ENCODE measurements around the gene GSK3B.

The GSK3B gene

GRCh38 chr3:119796368-119796767 is 297.9 kb downstream of the GSK3B start:
- no peak overlapping the region for H3K27ac ChIP-seq (ENCODE audit: insufficient read depth, low read length, poor library complexity, severe bottlenecking)
- H3K4me1 ChIP-seq (ENCODE audit: control insufficient read depth, insufficient read depth, low read length, poor library complexity, severe bottlenecking): no peaks in the 10 kb centered on the region
- no peak overlapping the region for H3K4me3 ChIP-seq (ENCODE audit: insufficient read depth, low read depth, low read length, poor library complexity, severe bottlenecking)
- peaks cover 3% of the 10 kb centered on the region for H3K27me3 ChIP-seq (replicated peaks; ENCODE audit: control insufficient read depth, insufficient read depth, low read length, poor library complexity, severe bottlenecking)
- no peaks in the 10 kb centered on the region for H3K9me3 ChIP-seq (ENCODE audit: control insufficient read depth, low read length)
- no peaks in the 10 kb centered on the region for H3K36me3 ChIP-seq (ENCODE audit: control insufficient read depth, insufficient read depth, low read length)
- no peak for DNase-seq

- DNase-seq: no peak
- no peak overlapping the region for H3K4me3 ChIP-seq (ENCODE audit: insufficient read depth, low read depth, low read length, poor library complexity, severe bottlenecking)
- no peaks in the 10 kb centered on the region for H3K36me3 ChIP-seq (ENCODE audit: control insufficient read depth, insufficient read depth, low read length)
- H3K9me3 ChIP-seq (ENCODE audit: control insufficient read depth, low read length): no peaks in the 10 kb centered on the region
- H3K27me3 ChIP-seq (replicated peaks; ENCODE audit: control insufficient read depth, insufficient read depth, low read length, poor library complexity, severe bottlenecking): peaks cover 2% of the 10 kb centered on the region
- no peaks in the 10 kb centered on the region for H3K4me1 ChIP-seq (ENCODE audit: control insufficient read depth, insufficient read depth, low read length, poor library complexity, severe bottlenecking)
- no peak overlapping the region for H3K27ac ChIP-seq (ENCODE audit: insufficient read depth, low read length, poor library complexity, severe bottlenecking)
Observed at GRCh38 chr3:119795849-119796248, 298.4 kb downstream of the GSK3B start.

- Histone ChIP-seq H3K4me3 (ENCODE audit: insufficient read depth, low read depth, low read length, poor library complexity, severe bottlenecking) (no peak overlapping the region), H3K27ac (ENCODE audit: insufficient read depth, low read length, poor library complexity, severe bottlenecking) (no peak overlapping the region), H3K36me3 (ENCODE audit: control insufficient read depth, insufficient read depth, low read length) (no peaks in the 10 kb centered on the region), H3K9me3 (ENCODE audit: control insufficient read depth, low read length) (no peaks in the 10 kb centered on the region), H3K27me3 (replicated peaks; ENCODE audit: control insufficient read depth, insufficient read depth, low read length, poor library complexity, severe bottlenecking) (no peaks in the 10 kb centered on the region), H3K4me1 (ENCODE audit: control insufficient read depth, insufficient read depth, low read length, poor library complexity, severe bottlenecking) (no peaks in the 10 kb centered on the region)
- no peak for DNase-seq
Observed at GRCh38 chr3:119794971-119795612, 299.2 kb downstream of the GSK3B start.

- Histone ChIP-seq H3K36me3 (ENCODE audit: control insufficient read depth, insufficient read depth, low read length) (no peaks in the 10 kb centered on the region), H3K4me3 (ENCODE audit: insufficient read depth, low read depth, low read length, poor library complexity, severe bottlenecking) (no peak overlapping the region)
Observed at GRCh38 chr3:119794401-119794800, 299.8 kb downstream of the GSK3B start.

GRCh38 chr3:119792270-119792669 is 302.0 kb downstream of the GSK3B start:
- Histone ChIP-seq H3K36me3 (ENCODE audit: control insufficient read depth, insufficient read depth, low read length) (no peaks in the 10 kb centered on the region), H3K9me3 (ENCODE audit: control insufficient read depth, low read length) (no peaks in the 10 kb centered on the region), H3K27ac (ENCODE audit: insufficient read depth, low read length, poor library complexity, severe bottlenecking) (no peak overlapping the region), H3K4me3 (ENCODE audit: insufficient read depth, low read depth, low read length, poor library complexity, severe bottlenecking) (no peak overlapping the region), H3K4me1 (ENCODE audit: control insufficient read depth, insufficient read depth, low read length, poor library complexity, severe bottlenecking) (no peaks in the 10 kb centered on the region), H3K27me3 (replicated peaks; ENCODE audit: control insufficient read depth, insufficient read depth, low read length, poor library complexity, severe bottlenecking) (no peaks in the 10 kb centered on the region)
- no peak for DNase-seq

More at GRCh38 chr3:119794401-119794800, 299.8 kb downstream of the GSK3B start:
- no peaks in the 10 kb centered on the region for H3K4me1 ChIP-seq (ENCODE audit: control insufficient read depth, insufficient read depth, low read length, poor library complexity, severe bottlenecking)
- H3K9me3 ChIP-seq (ENCODE audit: control insufficient read depth, low read length): no peaks in the 10 kb centered on the region
- no peak for DNase-seq
- no peak overlapping the region for H3K27ac ChIP-seq (ENCODE audit: insufficient read depth, low read length, poor library complexity, severe bottlenecking)
- no peaks in the 10 kb centered on the region for H3K27me3 ChIP-seq (replicated peaks; ENCODE audit: control insufficient read depth, insufficient read depth, low read length, poor library complexity, severe bottlenecking)

GRCh38 chr3:119790369-119790768 is 303.9 kb downstream of the GSK3B start:
- Histone ChIP-seq H3K27ac (ENCODE audit: insufficient read depth, low read length, poor library complexity, severe bottlenecking) (no peak overlapping the region), H3K9me3 (ENCODE audit: control insufficient read depth, low read length) (no peaks in the 10 kb centered on the region), H3K4me3 (ENCODE audit: insufficient read depth, low read depth, low read length, poor library complexity, severe bottlenecking) (no peak overlapping the region), H3K27me3 (replicated peaks; ENCODE audit: control insufficient read depth, insufficient read depth, low read length, poor library complexity, severe bottlenecking) (no peaks in the 10 kb centered on the region), H3K4me1 (ENCODE audit: control insufficient read depth, insufficient read depth, low read length, poor library complexity, severe bottlenecking) (no peaks in the 10 kb centered on the region), H3K36me3 (ENCODE audit: control insufficient read depth, insufficient read depth, low read length) (no peaks in the 10 kb centered on the region)
- DNase-seq: no peak

GRCh38 chr3:119786409-119786808 is 307.8 kb downstream of the GSK3B start:
- no peak overlapping the region for H3K27ac ChIP-seq (ENCODE audit: insufficient read depth, low read length, poor library complexity, severe bottlenecking)
- H3K4me3 ChIP-seq (ENCODE audit: insufficient read depth, low read depth, low read length, poor library complexity, severe bottlenecking): no peak overlapping the region
- H3K27me3 ChIP-seq (replicated peaks; ENCODE audit: control insufficient read depth, insufficient read depth, low read length, poor library complexity, severe bottlenecking): no peaks in the 10 kb centered on the region
- no peak for DNase-seq
- H3K4me1 ChIP-seq (ENCODE audit: control insufficient read depth, insufficient read depth, low read length, poor library complexity, severe bottlenecking): no peaks in the 10 kb centered on the region
- H3K9me3 ChIP-seq (ENCODE audit: control insufficient read depth, low read length): no peaks in the 10 kb centered on the region
- no peaks in the 10 kb centered on the region for H3K36me3 ChIP-seq (ENCODE audit: control insufficient read depth, insufficient read depth, low read length)

GRCh38 chr3:119783883-119784282 is 310.4 kb downstream of the GSK3B start:
- no peak overlapping the region for H3K4me3 ChIP-seq (ENCODE audit: insufficient read depth, low read depth, low read length, poor library complexity, severe bottlenecking)
- H3K36me3 ChIP-seq (ENCODE audit: control insufficient read depth, insufficient read depth, low read length): no peaks in the 10 kb centered on the region
- H3K27me3 ChIP-seq (replicated peaks; ENCODE audit: control insufficient read depth, insufficient read depth, low read length, poor library complexity, severe bottlenecking): no peaks in the 10 kb centered on the region
- no peak overlapping the region for H3K27ac ChIP-seq (ENCODE audit: insufficient read depth, low read length, poor library complexity, severe bottlenecking)
- no peaks in the 10 kb centered on the region for H3K4me1 ChIP-seq (ENCODE audit: control insufficient read depth, insufficient read depth, low read length, poor library complexity, severe bottlenecking)
- no peaks in the 10 kb centered on the region for H3K9me3 ChIP-seq (ENCODE audit: control insufficient read depth, low read length)
- DNase-seq: no peak

- no peaks in the 10 kb centered on the region for H3K27me3 ChIP-seq (replicated peaks; ENCODE audit: control insufficient read depth, insufficient read depth, low read length, poor library complexity, severe bottlenecking)
- H3K27ac ChIP-seq (ENCODE audit: insufficient read depth, low read length, poor library complexity, severe bottlenecking): no peak overlapping the region
- H3K4me1 ChIP-seq (ENCODE audit: control insufficient read depth, insufficient read depth, low read length, poor library complexity, severe bottlenecking): no peaks in the 10 kb centered on the region
- no peaks in the 10 kb centered on the region for H3K36me3 ChIP-seq (ENCODE audit: control insufficient read depth, insufficient read depth, low read length)
- no peak for DNase-seq
- no peak overlapping the region for H3K4me3 ChIP-seq (ENCODE audit: insufficient read depth, low read depth, low read length, poor library complexity, severe bottlenecking)
- no peaks in the 10 kb centered on the region for H3K9me3 ChIP-seq (ENCODE audit: control insufficient read depth, low read length)
Observed at GRCh38 chr3:119783255-119783654, 311.0 kb downstream of the GSK3B start.

- no peaks in the 10 kb centered on the region for H3K9me3 ChIP-seq (ENCODE audit: control insufficient read depth, low read length)
- no peaks in the 10 kb centered on the region for H3K4me1 ChIP-seq (ENCODE audit: control insufficient read depth, insufficient read depth, low read length, poor library complexity, severe bottlenecking)
- H3K4me3 ChIP-seq (ENCODE audit: insufficient read depth, low read depth, low read length, poor library complexity, severe bottlenecking): no peak overlapping the region
- H3K27me3 ChIP-seq (replicated peaks; ENCODE audit: control insufficient read depth, insufficient read depth, low read length, poor library complexity, severe bottlenecking): no peaks in the 10 kb centered on the region
- no peaks in the 10 kb centered on the region for H3K36me3 ChIP-seq (ENCODE audit: control insufficient read depth, insufficient read depth, low read length)
- H3K27ac ChIP-seq (ENCODE audit: insufficient read depth, low read length, poor library complexity, severe bottlenecking): no peak overlapping the region
- no peak for DNase-seq
Observed at GRCh38 chr3:119782460-119782859, 311.8 kb downstream of the GSK3B start.
